BJ (cell line): ENCODE results near the gene GMCL2. TPM values are rescaled to one million over a fixed set of nuclear protein-coding genes. Genes with fewer than 3 reads are reported as not detected.

Experiments used
- CTCF ChIA-PET: fragments of 350-600 bp; formaldehyde crosslinking; extraction: SDS; loops from one replicate; lab custom pipeline; 2021; ENCODE audit warnings: antibody characterized with exemption, inconsistent platforms; lab: Yijun Ruan, JAX
- POLR2A ChIA-PET: fragments of 300-600 bp; sonication (Branson Sonifier 250); formaldehyde crosslinking; extraction: SDS; loops from one replicate; lab custom pipeline; 2021; ENCODE audit warnings: antibody characterized with exemption; lab: Charles Lee
- DNase-seq: peaks from one replicate; pipeline ENCODE4 v3.0.0-alpha.2; 2011; ENCODE audit warnings: low read depth
- H3K27me3 ChIP-seq: 2 replicates; pipeline ENCODE4 v1.6.0; 2011; ENCODE audit warnings: low read length; ENCODE audit not compliant: control insufficient read depth, insufficient read depth
- H3K36me3 ChIP-seq: 2 replicates; pipeline ENCODE4 v1.5.1; 2011; ENCODE audit warnings: low read length; ENCODE audit not compliant: control insufficient read depth, insufficient read depth
- H3K4me3 ChIP-seq: 2 replicates; pipeline ENCODE4 v1.5.1; 2011; ENCODE audit warnings: low read depth, mild to moderate bottlenecking, control low read depth, low read length
- polyA plus RNA-seq: library from polyadenylated mRNA; depleted of rRNA; stranded (reverse); fragments of >200 nt; gene quantifications from 2 replicates; pipeline ENCODE4 v1.2.3, GENCODE V29; 2011
- TF ChIP-seq, protein P1 (sequence below): IDR thresholded peaks from 2 replicates; pipeline ENCODE4 v1.5.1; 2011; ENCODE audit warnings: low read depth, mild to moderate bottlenecking, control low read depth, inconsistent platforms, low read length, moderate library complexity; ENCODE audit not compliant: insufficient read depth

Gene GMCL2
- polyA plus RNA-seq, 1 experiment: not detected

DNA sequence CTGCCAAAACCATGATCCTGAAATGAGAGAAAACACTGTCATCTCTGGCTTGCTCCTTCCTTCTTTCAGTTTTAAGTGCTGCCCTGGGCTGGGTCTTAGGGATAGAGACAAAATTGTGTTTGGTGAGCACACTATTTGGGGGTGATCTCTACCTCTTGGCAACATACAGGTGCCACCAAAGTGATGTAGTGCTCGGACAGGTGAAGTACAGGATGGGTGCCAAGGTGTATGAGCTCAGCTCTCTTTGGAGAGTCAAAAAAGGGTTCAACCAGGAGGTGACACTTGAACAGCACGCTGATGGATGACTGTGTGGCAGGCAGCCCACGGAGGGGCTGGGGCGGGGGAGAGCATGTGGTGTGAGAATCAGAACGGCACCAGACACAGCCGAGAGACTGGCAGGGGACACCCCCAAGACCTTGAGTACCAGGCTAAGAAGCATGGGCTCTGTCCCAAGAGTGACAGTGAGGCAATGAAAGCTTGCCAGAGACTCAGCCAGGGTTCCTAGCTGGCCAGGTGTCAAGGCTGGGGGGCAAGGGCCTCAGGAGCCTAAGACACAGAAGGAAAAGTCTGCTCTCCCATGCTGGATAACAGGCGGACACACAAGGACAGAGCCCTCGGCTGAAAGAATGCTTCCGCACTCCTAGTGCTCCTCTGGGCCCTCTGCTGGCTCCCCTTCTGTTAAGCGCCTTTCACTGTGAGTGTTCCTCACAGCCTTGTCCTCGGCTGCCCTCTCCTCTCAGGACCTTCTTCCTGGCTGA, 36.0 kb downstream of the GMCL2 start:
- TF ChIP-seq, protein P1, sequence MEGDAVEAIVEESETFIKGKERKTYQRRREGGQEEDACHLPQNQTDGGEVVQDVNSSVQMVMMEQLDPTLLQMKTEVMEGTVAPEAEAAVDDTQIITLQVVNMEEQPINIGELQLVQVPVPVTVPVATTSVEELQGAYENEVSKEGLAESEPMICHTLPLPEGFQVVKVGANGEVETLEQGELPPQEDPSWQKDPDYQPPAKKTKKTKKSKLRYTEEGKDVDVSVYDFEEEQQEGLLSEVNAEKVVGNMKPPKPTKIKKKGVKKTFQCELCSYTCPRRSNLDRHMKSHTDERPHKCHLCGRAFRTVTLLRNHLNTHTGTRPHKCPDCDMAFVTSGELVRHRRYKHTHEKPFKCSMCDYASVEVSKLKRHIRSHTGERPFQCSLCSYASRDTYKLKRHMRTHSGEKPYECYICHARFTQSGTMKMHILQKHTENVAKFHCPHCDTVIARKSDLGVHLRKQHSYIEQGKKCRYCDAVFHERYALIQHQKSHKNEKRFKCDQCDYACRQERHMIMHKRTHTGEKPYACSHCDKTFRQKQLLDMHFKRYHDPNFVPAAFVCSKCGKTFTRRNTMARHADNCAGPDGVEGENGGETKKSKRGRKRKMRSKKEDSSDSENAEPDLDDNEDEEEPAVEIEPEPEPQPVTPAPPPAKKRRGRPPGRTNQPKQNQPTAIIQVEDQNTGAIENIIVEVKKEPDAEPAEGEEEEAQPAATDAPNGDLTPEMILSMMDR: no peak
- peaks cover 16% of the 10 kb centered on the region for H3K36me3 ChIP-seq
- DNase-seq: no peak
- ChIA-PET CTCF (interaction anchor here (1.3 to 2.8 kb wide), 2 partner anchors 14 to 75 kb away, joined by 3 to 18 read pairs; no protein-coding TSS in a partner anchor), POLR2A (no interaction called here)
- H3K27me3 ChIP-seq: no peaks in the 10 kb centered on the region
- no peak overlapping the region for H3K4me3 ChIP-seq

DNA sequence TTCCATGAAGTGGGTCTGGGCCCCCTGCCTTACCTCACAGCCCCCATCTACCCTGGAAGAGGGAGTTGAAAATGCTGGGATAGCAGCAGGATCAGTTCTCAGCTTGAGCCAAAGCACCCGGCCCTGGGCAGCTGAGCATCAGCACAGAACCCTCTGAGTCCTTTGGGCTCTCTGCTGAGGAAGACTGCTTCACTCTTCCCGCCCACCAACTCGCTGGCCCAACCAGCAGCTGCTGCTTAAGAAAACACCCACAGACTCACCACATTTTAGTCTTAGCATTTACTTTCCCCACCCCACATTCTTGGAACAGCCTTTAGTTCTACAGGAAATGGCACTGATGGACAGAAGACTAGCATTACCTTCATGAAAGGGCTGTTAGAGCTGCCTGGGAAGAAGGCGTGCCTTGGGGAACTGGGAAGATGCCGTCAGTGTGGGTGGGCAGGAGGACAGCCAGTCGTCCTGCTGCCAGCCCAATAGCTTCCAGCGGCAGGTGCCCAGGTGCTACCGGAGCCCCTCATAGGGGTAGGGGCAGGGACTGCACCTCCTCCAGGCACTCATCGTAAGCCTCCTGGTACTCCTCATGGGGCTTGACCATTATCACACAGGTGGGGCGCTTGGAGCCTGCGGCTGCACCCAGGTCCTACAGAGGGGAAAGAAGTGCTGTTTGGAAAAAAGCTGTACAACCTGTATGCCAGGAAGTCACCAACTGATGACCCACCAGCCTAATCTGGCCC, 37.8 kb downstream of the GMCL2 start:
- ChIA-PET CTCF (interaction anchor here (1.3 to 2.8 kb wide), 2 partner anchors 16 to 73 kb away, joined by 3 to 18 read pairs; no protein-coding TSS in a partner anchor), POLR2A (no interaction called here)
- peaks cover 21% of the 10 kb centered on the region for H3K36me3 ChIP-seq
- no peak for DNase-seq
- H3K4me3 ChIP-seq: no peak overlapping the region
- H3K27me3 ChIP-seq: no peaks in the 10 kb centered on the region
- TF ChIP-seq, protein P1: no peak

DNA sequence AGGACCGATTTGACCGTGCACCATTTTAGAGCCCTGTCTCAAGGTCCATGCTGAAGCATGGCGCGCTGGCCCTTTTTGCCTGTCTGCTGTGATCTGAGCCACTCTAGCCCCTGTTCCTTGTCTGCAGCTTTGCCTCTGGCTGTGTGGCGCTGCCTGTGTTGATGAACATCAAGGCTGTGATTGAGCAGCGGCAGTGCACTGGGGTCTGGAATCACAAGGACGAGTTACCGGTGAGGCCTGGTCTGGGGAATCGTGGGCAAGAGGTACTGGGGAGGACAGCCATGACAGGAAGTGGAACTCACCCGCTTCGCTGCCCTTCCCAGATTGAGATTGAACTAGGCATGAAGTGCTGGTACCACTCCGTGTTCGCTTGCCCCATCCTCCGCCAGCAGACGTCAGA, 39.8 kb downstream of the GMCL2 start:
- CTCF ChIA-PET: interaction anchor here (0.7 to 1.3 kb wide), 2 partner anchors 9 to 69 kb away, joined by 3 to 6 read pairs; no protein-coding TSS in a partner anchor

DNA sequence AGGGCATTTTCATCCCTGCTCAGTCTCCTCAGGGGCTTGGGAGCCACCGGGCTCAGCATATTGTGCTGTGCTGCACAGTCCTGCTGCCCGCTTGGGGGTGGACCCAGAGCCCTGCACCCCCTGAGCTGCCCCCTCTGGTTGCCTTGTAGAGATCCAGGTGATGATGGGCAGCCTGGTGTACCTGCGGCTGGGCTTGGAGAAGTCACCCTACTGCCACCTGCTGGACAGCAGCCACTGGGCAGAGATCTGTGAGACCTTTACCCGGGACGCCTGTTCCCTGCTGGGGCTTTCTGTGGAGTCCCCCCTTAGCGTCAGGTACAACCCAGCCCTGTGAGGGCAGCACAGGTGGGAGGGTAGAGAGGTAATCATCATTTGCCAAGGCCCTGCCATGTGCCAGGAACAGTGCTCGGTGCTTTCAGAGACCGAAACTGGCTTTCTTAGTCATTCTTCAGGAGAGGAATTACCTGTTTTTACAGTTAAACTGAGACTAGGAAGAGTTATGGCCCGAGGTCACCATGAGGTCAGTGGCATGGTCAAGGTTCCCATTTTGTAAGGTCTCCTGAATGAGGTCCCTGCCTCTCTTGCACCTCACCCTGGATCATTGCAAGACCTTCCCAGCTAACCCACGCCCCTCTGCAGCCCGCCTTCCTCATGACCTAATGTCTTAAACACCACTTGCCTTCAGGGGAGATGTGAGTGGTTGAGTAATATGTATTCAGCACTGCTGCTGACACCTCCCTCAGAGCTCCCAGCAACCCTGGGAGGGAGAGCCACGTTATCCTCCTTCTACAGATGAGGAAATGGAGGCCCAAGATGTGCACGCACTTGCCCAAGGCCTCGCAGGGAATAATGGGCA, 41.0 kb downstream of the GMCL2 start:
- ChIA-PET POLR2A (no interaction called here), CTCF (interaction anchor here (0.7 to 1.8 kb wide), 6 partner anchors 9 to 71 kb away, joined by 3 to 12 read pairs (median 5); no protein-coding TSS in a partner anchor)
- no peak for DNase-seq
- Histone ChIP-seq H3K4me3 (no peak overlapping the region), H3K27me3 (no peaks in the 10 kb centered on the region), H3K36me3 (peaks cover 36% of the 10 kb centered on the region)
- TF ChIP-seq, protein P1: peak; percentile 77

More for the DNA sequence above, 39.8 kb downstream of the GMCL2 start:
- peaks cover 34% of the 10 kb centered on the region for H3K36me3 ChIP-seq
- no peaks in the 10 kb centered on the region for H3K27me3 ChIP-seq
- POLR2A ChIA-PET: no interaction called here
- TF ChIP-seq, protein P1: no peak
- no peak overlapping the region for H3K4me3 ChIP-seq
- no peak for DNase-seq
